PFSK-1 (cell line): Measurements from ENCODE around the gene CPB2.

Experiments
- FOXP2 ChIP-seq: optimal IDR thresholded peaks from 2 replicates; pipeline ENCODE3; 2011; ENCODE audit warnings: borderline replicate concordance, control low read depth, inconsistent platforms; ENCODE audit not compliant: insufficient read depth; ENCODE audit errors: extremely low read length, extremely low read depth
- POLR2AphosphoS5 ChIP-seq: IDR thresholded peaks from 2 replicates; pipeline ENCODE4 v1.6.1; 2012; ENCODE audit warnings: low read depth, mild to moderate bottlenecking, control low read depth, low read length, moderate library complexity
- SIN3A ChIP-seq: IDR thresholded peaks from 2 replicates; pipeline ENCODE4 v1.6.1; 2012; ENCODE audit warnings: mild to moderate bottlenecking, low read length, moderate library complexity, borderline replicate concordance; ENCODE audit not compliant: insufficient read depth
- TAF1 ChIP-seq: IDR thresholded peaks from 2 replicates; pipeline ENCODE4 v1.6.1; 2012; ENCODE audit warnings: low read length, control low read depth, borderline replicate concordance; ENCODE audit not compliant: insufficient read depth
- TF ChIP-seq, protein P1 (sequence below), 2 experiments: IDR thresholded peaks; 2 replicates each; pipeline versions ENCODE4 v1.6.1 to v1.8.0; 2011 to 2012; ENCODE audit warnings: low read depth in 2 of 2, low read length in 2 of 2, control low read depth in 1 of 2, inconsistent platforms in 1 of 2, mild to moderate bottlenecking in 1 of 2, moderate library complexity in 1 of 2; ENCODE audit not compliant: insufficient read depth in 1 of 2

CPB2 gene

DNA sequence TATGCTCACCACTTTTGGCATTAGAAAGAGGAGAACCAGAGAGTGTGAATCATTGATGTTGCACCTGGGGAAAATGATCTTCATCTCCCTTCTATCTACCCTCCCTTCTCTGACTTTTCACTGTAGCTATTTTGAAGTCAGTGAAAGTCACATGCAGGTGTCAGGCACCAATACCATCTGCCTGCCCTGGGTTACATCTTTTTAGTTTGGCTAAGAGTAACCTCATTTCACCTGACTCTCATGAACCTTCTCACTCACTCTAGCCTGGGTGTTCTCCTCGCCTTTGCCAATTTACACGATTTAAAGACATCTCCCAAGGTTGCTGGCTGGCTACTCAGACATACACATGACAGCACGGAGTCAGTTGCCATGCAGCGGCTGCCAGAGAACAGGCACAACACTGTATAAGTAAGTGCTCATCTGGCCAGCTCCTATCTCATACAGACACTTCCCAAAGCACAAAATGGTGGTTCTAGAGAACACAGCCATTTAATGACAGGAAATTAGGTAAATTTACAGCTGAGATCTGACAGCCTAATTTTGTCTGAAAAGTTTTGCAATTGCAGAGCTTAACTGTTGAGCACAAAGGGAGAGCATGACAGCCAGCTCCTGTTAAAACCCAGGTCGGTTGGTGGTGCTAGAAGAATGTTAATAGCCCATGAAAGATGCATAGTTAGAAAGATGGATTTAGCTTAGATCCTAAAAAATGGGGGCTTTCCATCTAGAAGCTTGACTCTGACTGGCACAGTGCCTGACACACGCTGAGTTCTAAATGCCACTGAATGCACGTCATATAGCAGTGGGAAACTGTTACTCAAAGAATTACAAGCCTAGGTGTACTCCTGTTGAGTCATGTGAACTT lies 44.7 kb upstream of the CPB2 start:
- TF ChIP-seq, protein P1, sequence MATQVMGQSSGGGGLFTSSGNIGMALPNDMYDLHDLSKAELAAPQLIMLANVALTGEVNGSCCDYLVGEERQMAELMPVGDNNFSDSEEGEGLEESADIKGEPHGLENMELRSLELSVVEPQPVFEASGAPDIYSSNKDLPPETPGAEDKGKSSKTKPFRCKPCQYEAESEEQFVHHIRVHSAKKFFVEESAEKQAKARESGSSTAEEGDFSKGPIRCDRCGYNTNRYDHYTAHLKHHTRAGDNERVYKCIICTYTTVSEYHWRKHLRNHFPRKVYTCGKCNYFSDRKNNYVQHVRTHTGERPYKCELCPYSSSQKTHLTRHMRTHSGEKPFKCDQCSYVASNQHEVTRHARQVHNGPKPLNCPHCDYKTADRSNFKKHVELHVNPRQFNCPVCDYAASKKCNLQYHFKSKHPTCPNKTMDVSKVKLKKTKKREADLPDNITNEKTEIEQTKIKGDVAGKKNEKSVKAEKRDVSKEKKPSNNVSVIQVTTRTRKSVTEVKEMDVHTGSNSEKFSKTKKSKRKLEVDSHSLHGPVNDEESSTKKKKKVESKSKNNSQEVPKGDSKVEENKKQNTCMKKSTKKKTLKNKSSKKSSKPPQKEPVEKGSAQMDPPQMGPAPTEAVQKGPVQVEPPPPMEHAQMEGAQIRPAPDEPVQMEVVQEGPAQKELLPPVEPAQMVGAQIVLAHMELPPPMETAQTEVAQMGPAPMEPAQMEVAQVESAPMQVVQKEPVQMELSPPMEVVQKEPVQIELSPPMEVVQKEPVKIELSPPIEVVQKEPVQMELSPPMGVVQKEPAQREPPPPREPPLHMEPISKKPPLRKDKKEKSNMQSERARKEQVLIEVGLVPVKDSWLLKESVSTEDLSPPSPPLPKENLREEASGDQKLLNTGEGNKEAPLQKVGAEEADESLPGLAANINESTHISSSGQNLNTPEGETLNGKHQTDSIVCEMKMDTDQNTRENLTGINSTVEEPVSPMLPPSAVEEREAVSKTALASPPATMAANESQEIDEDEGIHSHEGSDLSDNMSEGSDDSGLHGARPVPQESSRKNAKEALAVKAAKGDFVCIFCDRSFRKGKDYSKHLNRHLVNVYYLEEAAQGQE (IDR thresholded peaks at IDR 0.05; ENCODE audit: insufficient read depth in 1 of 2, low read depth in 2 of 2, low read length in 2 of 2) = no peak
- TF ChIP-seq POLR2AphosphoS5 = no peak
- TF ChIP-seq TAF1 = no peak
- no peak for TF ChIP-seq SIN3A
- TF ChIP-seq FOXP2 = no peak

DNA sequence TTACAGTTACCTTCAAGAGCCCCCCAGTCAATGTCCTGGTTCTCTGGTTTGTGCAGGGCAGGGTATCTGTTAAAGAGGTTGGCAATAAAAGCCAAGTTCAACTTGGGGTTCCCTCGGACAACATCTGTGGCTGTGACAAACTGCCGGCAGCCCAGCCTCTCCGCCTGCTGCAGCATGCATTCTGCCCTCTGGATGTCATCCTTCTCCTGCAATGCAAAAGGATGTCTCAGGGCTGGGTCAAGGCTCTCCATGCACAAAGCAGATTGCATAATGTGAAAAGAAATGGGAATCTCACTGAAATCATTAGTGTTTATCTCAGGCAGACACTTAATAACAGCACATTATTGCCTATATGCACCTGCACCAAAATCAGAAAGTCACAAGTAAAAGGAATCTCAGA lies 42.1 kb upstream of the CPB2 start:
- TF ChIP-seq TAF1 = no peak
- no peak for TF ChIP-seq POLR2AphosphoS5
- TF ChIP-seq, protein P1 (IDR thresholded peaks at IDR 0.05; ENCODE audit: insufficient read depth in 1 of 2, low read depth in 2 of 2, low read length in 2 of 2) = no peak
- no peak for TF ChIP-seq SIN3A
- no peak for TF ChIP-seq FOXP2

DNA sequence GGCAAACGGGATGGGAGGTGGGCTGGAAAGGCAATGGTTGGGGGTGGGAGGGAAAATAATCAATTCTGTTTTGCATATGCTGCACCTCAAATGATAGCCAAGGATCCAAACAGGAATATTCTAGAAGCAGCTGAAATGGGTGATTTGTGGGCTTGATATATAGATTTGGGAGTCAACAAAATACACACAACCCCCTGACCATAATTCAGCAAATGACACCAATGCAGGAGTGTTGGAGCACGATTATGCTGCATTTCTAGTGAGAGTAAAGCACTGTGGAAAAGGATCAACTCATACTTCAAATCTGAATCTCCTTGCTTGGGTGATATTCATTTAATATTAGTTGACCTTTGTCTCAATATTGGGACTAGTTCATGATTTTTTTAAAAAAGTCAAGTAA lies 41.1 kb upstream of the CPB2 start:
- TF ChIP-seq, protein P1 (IDR thresholded peaks at IDR 0.05; ENCODE audit: insufficient read depth in 1 of 2, low read depth in 2 of 2, low read length in 2 of 2) = no peak
- TF ChIP-seq POLR2AphosphoS5 (no peak), FOXP2 (no peak), TAF1 (no peak), SIN3A (no peak)

DNA sequence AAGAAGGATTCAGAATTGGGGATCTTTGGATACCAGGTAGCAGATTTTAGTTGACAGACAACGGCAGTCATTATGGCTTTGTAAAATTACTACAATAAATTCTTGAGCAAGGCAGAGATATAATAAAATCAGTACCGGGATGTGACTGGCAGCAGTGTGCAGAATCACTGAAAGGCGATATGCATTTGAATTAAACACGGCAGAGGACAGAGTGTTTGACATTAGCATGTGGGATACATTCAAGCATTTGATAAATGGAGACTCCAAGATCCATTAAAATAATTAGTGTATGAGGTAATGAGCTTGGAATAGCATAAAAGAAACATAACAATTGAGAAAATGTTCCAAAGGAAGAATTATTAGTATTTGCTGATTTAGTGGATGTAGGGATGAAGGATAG lies 40.3 kb upstream of the CPB2 start:
- TF ChIP-seq POLR2AphosphoS5 = no peak
- no peak for TF ChIP-seq SIN3A
- TF ChIP-seq TAF1 = no peak
- TF ChIP-seq, protein P1 (IDR thresholded peaks at IDR 0.05; ENCODE audit: insufficient read depth in 1 of 2, low read depth in 2 of 2, low read length in 2 of 2) = no peak
- no peak for TF ChIP-seq FOXP2
